ENCODE data around the gene PCDH19.

DNA sequence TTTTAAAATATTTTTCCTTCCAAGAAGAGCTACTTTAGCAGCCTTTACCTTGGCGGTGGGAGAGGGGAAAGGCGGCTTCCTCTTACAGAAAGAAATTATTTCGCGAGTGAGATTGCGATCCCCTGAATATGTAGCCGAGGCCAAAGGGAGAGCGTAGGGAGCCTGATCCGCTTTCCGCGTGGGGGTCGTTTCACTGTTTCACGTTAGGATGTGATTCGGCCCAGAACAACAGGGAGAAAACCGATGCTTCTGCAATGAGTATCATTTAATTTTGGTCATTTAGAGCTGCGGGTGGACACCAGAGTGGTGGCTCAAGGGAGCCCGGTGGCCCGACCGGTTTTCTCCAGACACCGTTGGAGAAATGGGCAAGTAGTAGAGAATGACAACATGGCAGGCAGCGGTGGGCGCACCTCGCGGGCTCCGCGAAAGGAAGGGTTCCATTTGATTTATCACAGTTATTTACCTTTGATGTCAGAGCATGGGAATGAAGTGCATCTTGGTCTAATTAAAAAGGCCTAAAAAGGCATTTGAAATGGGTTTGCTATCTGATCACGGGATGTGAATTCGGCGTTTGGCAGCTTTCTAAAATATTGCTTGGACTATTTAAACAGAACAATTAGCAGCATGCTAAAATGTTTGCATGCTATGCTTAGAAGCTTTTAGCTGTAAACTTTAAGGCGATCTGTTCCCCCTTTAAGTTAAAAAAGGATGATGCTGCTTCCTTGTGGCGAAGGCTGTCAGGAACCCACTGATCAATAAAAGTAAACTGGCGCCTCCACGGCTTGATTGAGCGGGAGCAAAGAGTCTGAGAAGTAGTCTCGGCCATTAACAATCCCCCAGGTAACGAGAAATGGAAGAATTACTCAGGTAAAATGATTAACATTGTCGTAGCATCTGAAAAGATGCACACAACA is 2.0 kb upstream of the PCDH19 start:
- TF ChIP-seq, protein P1, sequence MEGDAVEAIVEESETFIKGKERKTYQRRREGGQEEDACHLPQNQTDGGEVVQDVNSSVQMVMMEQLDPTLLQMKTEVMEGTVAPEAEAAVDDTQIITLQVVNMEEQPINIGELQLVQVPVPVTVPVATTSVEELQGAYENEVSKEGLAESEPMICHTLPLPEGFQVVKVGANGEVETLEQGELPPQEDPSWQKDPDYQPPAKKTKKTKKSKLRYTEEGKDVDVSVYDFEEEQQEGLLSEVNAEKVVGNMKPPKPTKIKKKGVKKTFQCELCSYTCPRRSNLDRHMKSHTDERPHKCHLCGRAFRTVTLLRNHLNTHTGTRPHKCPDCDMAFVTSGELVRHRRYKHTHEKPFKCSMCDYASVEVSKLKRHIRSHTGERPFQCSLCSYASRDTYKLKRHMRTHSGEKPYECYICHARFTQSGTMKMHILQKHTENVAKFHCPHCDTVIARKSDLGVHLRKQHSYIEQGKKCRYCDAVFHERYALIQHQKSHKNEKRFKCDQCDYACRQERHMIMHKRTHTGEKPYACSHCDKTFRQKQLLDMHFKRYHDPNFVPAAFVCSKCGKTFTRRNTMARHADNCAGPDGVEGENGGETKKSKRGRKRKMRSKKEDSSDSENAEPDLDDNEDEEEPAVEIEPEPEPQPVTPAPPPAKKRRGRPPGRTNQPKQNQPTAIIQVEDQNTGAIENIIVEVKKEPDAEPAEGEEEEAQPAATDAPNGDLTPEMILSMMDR (IDR thresholded peaks at IDR 0.05) = no peak
- TF ChIP-seq ZFX (IDR thresholded peaks at IDR 0.05; ENCODE audit: borderline replicate concordance) = no peak

All from 22Rv1 (cell line).